ENCODE data around the gene OGFRL1.
A peak's percentile ranks its signal among the peaks of the same experiment; 100 is the strongest.

Gene OGFRL1

DNA sequence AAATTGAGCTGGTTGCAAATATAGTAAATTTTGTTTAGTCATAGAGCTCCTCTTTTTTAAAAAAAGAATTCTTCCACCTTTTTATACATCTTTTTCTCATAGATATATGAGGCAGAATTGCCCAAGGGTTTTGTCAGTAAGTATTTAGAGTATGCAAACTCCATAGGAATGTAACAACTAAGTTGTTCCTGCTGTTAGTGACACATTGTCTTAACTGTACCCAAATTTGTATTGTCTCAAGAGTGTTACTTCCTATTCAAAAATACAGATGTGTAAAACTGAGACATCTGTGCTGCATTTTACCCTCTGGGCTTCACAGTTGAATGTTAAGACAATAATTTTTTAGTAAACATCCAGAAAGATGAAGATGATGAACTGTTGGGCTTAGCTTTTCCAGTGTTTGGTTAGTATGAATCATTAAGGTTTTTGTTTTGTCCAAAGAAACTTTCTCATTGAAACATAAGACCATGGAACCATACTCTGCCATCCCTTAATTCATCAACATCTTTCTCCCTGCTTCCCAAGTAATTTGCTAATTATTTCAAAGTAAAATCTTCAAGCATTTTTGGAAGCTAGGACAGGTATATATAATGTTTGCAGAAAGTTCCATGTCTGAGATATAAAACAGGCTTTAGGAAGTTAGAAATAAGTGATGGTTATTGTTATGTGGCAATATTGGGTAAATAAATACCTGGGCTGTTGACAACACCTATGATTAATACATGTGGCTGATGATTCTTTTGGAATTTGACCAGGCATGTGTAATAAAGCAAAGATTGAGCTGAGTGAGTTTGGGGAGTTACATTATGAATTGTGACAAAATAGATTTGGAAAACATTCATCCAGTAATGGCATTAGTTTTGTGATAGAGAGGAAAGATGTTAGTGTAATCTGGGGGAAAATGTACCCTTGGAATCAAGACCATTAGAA, 11.2 kb downstream of the OGFRL1 start:
- TF ChIP-seq, protein P1, sequence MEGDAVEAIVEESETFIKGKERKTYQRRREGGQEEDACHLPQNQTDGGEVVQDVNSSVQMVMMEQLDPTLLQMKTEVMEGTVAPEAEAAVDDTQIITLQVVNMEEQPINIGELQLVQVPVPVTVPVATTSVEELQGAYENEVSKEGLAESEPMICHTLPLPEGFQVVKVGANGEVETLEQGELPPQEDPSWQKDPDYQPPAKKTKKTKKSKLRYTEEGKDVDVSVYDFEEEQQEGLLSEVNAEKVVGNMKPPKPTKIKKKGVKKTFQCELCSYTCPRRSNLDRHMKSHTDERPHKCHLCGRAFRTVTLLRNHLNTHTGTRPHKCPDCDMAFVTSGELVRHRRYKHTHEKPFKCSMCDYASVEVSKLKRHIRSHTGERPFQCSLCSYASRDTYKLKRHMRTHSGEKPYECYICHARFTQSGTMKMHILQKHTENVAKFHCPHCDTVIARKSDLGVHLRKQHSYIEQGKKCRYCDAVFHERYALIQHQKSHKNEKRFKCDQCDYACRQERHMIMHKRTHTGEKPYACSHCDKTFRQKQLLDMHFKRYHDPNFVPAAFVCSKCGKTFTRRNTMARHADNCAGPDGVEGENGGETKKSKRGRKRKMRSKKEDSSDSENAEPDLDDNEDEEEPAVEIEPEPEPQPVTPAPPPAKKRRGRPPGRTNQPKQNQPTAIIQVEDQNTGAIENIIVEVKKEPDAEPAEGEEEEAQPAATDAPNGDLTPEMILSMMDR (IDR thresholded peaks at IDR 0.05; ENCODE audit: insufficient read depth, missing control alignments), result no peak
- DNase-seq (ENCODE audit: insufficient read length, low spot score) (no peak), FAIRE-seq (no peak)

DNA sequence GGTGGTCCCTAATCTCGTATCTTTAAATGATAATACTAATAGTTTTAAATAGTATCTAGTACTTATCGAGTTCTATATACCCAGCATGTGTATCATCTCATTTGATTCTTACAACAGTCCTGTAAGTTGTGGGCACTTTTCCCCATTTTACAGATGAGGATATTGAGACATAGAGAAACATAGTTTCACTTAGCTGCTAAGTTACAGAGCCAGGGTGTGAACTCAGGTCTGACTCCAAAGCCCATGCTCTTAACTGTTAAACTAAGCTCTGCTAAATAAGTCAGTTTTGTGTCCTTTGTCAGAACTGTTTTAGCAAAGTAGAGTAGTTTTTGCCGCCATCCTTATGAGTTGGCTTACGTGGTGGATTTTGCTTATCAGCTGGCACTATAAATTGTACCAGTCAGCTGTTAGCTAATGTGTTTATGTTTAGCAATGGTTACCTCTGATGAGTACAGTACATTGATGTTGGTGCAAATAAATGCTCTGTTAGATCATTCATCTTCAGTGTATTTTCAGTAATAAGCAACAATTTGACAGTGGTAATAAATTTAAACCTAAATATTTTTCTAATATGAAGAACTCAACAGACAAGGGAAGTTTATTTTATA, 12.1 kb downstream of the OGFRL1 start:
- TF ChIP-seq, protein P1 (IDR thresholded peaks at IDR 0.05; ENCODE audit: insufficient read depth, missing control alignments), result no peak
- FAIRE-seq, result no peak
- DNase-seq (ENCODE audit: insufficient read length, low spot score), result no peak

DNA sequence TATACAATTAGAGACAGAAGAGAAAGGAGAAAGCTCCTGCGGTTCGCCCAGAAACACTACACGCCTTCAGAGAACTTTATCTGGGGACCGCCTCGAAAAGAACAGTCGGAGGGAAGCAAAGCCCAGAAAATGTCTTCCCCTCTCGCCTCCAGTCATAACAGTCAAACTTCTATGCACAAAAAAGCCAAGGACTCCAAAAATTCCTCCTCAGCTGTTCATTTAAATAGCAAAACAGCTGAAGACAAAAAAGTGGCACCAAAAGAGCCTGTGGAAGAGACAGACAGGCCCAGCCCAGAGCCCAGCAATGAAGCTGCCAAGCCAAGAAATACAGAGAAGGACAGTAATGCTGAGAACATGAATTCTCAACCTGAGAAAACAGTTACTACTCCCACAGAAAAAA, 12.9 kb downstream of the OGFRL1 start:
- FAIRE-seq (no peak), DNase-seq (ENCODE audit: insufficient read length, low spot score) (no peak)
- TF ChIP-seq, protein P1 (IDR thresholded peaks at IDR 0.05; ENCODE audit: insufficient read depth, missing control alignments), result no peak

DNA sequence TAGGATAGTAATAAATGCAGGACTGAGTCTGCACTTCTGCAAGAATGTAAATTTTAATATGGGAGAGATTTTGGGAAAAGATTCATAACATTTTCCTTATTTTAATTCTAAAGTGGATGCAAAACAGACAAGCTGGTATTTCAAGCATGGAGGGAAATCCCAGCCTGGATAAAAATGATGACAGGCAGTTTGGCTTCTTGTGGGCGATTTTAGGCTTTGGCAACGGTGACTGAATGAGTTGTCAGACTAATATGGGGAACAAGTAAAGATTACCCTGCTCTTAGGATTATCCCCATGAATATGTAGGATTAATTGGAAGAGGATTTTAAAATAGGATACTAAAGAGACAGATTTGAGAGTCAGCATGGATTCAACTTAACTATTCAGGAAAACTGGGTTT, 21.0 kb downstream of the OGFRL1 start:
- TF ChIP-seq, protein P1 (IDR thresholded peaks at IDR 0.05; ENCODE audit: insufficient read depth, missing control alignments), result no peak
- peak; percentile 89 for FAIRE-seq

DNA sequence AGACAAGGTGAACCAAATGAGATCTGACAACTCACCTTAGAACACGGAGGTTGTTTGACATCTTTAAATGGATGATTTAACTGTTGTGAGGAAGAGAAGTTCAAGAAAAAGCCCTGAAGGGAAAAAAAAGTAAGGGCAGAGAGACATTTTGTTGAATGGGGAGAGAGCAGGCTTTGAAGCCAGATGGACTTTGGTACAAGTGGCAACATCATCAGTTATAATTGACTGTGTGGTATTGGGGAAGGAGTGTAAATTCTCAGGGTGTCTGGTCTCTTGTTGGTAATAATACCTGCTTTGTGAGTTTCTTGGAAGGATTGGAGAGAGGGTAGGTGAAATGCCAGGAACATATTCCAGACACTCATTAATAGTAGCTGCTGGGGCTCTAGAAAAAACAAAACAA, 21.6 kb downstream of the OGFRL1 start:
- TF ChIP-seq, protein P1 (IDR thresholded peaks at IDR 0.05; ENCODE audit: insufficient read depth, missing control alignments), result no peak
- FAIRE-seq (no peak), DNase-seq (ENCODE audit: insufficient read length, low spot score) (no peak)

More for the DNA sequence above, 21.0 kb downstream of the OGFRL1 start:
- DNase-seq (ENCODE audit: insufficient read length, low spot score), result no peak

DNA sequence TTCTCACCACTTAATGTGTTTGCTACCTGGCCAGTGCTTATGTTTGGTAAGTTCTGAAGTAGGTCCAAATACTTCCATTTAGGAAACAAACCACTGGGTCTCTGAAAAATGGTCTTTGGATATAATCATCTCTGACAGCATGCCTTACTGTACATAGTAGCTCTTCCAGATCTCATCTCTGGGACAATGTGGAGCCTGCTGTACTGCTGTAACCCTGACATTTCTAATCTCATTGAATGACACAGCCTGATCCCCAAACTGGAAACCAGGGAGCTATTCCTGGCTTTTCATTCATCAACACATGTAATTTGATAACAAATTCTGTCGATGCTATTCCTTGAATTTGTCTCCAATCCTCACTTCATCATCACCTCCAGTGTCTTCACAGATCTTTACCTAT, 23.5 kb downstream of the OGFRL1 start:
- FAIRE-seq (no peak), DNase-seq (ENCODE audit: insufficient read length, low spot score) (no peak)
- TF ChIP-seq, protein P1 (IDR thresholded peaks at IDR 0.05; ENCODE audit: insufficient read depth, missing control alignments), result no peak

DNA sequence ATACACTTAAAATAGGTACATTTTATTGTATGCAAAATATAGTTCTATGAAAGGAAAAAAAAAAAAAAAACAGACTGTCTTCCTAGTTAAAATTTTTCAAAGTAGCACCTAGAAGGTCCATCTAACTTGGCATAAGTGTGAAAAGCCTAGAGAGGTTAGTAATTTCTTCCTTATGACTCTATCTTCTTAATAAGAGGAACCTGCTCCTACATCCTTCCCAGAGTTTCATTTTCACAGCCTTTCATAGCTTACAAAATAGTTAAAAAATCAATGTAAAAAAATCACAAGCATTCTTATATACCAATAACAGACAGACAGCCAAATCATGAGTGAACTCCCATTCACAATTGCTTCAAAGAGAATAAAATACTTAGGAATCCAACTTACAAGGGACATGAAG, 28.8 kb downstream of the OGFRL1 start:
- no peak for FAIRE-seq
- DNase-seq (ENCODE audit: insufficient read length, low spot score), result no peak
- TF ChIP-seq, protein P1 (IDR thresholded peaks at IDR 0.05; ENCODE audit: insufficient read depth, missing control alignments), result no peak

Measured in D721Med (cell line).